HG03520 (cell line): Measurements from ENCODE around the gene NT5C3B.
"Not testable (repeated sequence)": the region's sequence is repeated elsewhere in the genome, so short reads cannot be mapped to it uniquely, and the experiment has no call there.

Experiments used
- ATAC-seq: cut with Tn5 transposase; IDR thresholded peaks from one replicate; pipeline ENCODE4 v1.9.1; 2021; ENCODE audit warnings: mild to moderate bottlenecking, moderate library complexity; ENCODE audit not compliant: unreplicated experiment

Gene NT5C3B

DNA sequence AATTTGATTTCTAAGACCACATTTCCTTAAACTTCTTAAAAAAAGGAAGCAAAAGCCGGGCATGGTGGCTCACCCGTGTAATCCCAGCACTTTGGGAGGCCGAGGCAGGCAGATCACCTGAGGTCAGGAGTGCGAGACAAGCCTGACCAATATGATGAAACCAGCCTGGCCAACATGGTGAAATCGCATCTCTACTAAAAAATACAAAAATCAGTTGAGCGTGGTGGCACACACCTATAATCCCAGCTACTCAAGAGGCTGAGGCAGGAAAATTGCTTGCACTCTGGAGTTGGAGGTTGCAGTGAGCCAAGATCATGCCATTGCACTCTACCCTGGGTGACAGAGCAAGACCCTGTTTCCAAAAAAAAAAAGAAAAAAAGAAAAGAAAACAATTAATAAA is 4.7 kb upstream of the NT5C3B start:
- not testable (repeated sequence) for ATAC-seq

- not testable (repeated sequence) for ATAC-seq
Observed at GRCh38 chr17:41839448-41839847, 3.4 kb upstream of the NT5C3B start.

GRCh38 chr17:41837761-41838538 is 1.9 kb upstream of the NT5C3B start, which contains the start of gene KLHL10:
Gene KLHL10 (plus strand): TSS chr17:41837825. CDS start chr17:41837933, 108 bp downstream.
- ATAC-seq, result no peak

GRCh38 chr17:41836550-41837196 is 641 bp upstream of the NT5C3B start:
- no peak for ATAC-seq

DNA sequence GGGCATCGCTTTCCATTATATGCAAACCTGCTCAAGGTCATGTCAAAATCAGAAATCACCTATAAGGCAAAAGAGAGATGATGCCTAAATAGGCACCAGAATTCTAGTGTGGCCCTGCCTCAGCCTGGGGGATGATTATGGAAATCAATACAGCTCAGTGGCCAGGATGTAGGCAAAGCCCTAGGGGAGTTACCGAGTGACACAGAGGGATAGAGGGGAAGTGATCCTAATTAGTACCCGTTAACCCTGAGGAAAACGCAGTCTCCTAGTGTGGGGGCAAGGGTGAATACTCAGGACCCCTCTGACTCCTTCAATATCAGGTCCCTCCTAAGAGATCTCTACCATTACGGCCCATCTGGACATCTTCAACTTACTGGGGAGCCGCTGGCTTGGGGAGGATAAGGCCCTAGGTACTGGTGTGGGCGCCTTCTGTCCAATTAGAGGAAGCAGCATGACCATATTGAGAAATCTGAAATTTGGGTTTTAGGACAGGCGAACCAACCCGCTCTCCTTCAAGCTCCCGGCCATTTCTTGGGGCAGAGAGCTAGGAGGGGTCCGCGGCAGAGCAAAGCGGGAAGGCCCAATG is 725 bp downstream of the NT5C3B start:
- ATAC-seq, result no peak

GRCh38 chr17:41829961-41830360 is 6.1 kb downstream of the NT5C3B start:
- not testable (repeated sequence) for ATAC-seq

DNA sequence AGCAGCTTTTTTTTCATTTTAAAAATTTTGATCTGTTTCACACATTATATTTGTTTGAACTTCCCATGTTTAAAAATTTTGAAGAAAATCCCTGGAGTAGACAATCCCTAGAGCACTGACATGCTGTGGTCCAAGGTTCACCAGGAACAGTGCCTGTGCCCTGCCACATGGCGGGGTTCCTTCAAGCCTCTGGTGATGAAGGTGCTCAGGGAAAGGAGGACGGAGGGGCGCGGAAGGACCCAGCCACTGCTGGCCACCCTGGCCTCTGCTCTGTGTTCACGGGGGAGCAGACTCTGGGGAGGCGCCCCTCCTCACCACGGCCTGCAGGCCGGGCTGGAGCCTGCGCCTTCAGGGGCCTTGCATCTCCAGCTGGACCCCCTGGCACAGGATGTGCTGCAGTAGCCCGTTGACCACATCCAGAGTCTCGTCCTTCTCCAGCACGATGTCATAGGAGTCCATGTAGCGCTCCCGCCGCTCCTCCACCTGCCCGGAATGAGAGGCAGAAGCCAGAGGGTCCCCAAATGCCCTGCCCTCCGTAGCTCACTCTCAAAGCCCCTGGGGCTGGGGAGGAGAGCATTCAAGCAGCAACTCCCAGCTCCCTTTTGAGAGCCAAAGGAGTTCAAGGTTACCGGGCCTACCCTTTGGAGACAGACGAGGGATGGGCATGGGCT is 10.7 kb downstream of the NT5C3B start:
- no peak for ATAC-seq

- no peak for ATAC-seq
Observed at GRCh38 chr17:41824086-41824485, 11.9 kb downstream of the NT5C3B start.

- ATAC-seq, result no peak
Observed at GRCh38 chr17:41823580-41823979, 12.5 kb downstream of the NT5C3B start.

DNA sequence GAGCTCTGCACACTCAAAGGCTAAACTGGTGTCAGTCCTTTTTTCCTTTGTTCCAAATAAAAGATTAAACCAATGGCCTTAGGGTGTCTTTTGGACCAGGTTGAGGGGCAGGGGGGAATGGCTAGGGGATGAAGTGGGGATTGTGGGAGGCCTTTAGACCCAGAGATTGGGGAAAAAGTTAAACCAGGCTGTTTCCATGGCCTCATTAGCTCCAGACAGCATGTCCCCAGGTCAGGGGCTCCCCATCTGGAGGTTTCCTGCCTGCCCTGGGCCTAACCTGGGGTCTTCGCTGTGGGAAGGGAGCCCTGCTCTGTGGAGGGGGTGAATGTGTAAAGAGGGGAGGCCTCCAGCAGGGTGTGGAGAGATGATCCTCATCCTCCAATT is 12.9 kb downstream of the NT5C3B start:
- no peak for ATAC-seq

DNA sequence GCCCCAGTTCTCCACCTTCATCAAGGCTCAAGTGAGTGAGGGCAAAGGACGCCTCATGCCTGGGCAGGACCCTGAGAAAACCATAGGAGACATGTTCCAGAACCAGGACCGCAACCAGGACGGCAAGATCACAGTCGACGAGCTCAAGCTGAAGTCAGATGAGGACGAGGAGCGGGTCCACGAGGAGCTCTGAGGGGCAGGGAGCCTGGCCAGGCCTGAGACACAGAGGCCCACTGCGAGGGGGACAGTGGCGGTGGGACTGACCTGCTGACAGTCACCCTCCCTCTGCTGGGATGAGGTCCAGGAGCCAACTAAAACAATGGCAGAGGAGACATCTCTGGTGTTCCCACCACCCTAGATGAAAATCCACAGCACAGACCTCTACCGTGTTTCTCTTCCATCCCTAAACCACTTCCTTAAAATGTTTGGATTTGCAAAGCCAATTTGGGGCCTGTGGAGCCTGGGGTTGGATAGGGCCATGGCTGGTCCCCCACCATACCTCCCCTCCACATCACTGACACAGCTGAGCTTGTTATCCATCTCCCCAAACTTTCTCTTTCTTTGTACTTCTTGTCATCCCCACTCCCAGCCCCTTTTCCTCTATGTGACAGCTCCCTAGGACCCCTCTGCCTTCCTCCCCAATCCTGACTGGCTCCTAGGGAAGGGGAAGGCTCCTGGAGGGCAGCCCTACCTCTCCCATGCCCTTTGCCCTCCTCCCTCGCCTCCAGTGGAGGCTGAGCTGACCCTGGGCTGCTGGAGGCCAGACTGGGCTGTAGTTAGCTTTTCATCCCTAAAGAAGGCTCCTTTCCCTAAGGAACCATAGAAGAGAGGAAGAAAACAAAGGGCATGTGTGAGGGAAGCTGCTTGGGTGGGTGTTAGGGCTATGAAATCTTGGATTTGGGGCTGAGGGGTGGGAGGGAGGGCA is 13.6 kb downstream of the NT5C3B start:
- no peak for ATAC-seq

DNA sequence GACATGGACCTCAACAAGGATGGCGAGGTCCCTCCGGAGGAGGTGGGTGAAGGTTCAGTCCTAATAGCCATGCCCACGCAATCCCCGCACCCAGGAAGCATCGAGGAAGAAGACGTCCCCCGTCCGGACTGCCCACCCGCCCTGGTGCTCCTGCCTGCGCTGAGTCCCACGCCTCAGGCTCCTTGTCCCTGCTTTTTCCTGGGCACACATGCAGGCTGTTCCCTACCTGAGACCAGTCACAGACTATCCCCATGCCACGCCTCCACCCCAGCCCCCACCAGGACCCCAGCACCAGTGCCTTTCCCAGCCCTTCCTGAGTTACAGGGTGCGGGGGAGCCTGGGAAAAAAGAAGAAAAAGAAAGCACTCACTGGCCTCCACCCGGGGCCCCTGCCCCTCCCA is 14.3 kb downstream of the NT5C3B start:
- ATAC-seq, result no peak

GRCh38 chr17:41818024-41818423 is 18.0 kb downstream of the NT5C3B start:
- ATAC-seq, result no peak

DNA sequence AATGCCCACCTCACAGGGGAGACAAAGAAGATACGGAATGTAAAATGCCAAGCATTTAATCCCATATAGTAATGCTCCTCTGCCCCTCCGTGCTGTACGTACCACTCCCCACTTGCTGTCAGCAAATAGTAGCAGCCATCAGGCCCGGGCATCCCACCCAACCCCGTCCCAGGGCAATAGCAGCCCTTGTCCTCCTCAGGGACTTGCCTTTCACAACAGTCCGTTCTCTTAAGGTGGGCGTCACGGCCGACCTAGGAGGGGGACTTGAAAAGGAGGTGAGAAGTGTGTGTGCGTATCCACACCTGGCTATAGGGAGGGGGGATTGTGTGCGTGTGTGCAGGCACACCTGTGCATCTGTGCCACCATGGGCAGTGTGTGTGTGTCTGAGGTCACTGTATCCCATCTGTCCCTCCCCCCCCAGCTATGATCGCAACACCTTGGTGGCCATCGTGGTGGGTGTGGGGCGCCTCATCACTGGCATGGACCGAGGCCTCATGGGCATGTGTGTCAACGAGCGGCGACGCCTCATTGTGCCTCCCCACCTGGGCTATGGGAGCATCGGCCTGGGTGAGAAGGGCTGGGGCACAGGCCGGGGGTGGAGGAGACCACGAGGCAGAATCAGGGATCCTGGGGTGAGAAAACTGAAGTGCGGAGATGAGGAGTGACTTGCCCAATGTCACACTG is 19.3 kb downstream of the NT5C3B start:
- no peak for ATAC-seq

DNA sequence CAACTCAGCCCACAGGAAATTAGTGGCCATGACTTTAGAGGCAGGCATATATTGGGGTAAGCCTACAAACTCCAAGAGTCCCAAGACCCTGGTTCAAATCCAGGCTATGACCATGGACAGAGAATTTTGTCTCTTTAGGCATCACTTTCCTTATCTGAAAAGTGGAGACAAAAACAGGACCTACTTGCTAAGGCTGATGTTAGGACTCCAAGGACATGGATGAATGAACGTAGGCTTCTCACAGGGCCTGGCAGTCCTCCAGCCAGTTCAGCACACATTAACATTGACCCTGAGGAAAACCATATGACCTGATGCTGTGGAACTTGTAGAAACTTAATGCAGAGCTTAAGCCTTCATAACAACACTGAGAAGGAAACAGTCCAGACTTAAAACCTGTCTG is 21.8 kb downstream of the NT5C3B start:
- no peak for ATAC-seq

GRCh38 chr17:41813699-41814124 is 22.3 kb downstream of the NT5C3B start:
- no peak for ATAC-seq

DNA sequence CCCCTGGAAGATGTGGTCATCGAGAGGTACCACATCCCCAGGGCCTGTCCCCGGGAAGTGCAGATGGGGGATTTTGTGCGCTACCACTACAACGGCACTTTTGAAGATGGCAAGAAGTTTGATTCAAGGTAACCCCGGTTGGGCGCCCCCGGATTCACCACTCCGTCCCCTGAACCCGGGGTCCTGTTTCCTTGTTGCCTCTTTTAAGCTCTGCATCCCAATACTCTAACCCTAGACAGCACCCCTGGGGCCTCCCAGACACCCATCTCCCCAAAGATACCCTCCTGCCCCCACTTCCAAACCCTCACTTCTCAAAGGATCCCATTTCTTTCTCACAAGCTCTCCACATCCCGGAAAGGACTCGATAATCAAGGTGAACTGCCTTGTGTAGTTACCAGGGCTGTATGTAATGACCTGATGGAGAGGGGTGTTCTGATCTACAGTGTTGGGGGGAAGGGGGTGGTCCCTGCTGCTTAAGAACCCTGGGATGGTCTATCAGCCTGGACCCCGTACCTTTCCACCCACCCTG is 22.8 kb downstream of the NT5C3B start:
- ATAC-seq, result no peak

- ATAC-seq, result no peak
Observed at GRCh38 chr17:41812381-41813151, 23.5 kb downstream of the NT5C3B start, which contains the start of gene FKBP10. Gene FKBP10 (plus strand): TSS chr17:41813004. CDS start chr17:41813035, 31 bp downstream.
